ENCODE results near the gene FTL. TPM values are rescaled to one million over a fixed set of nuclear protein-coding genes. Genes with fewer than 3 reads are reported as not detected.
A peak's percentile ranks its signal among the peaks of the same experiment; 100 is the strongest.

Gene FTL
- polyA plus RNA-seq, 10 donors = 520 to 975 (median 659) TPM

DNA sequence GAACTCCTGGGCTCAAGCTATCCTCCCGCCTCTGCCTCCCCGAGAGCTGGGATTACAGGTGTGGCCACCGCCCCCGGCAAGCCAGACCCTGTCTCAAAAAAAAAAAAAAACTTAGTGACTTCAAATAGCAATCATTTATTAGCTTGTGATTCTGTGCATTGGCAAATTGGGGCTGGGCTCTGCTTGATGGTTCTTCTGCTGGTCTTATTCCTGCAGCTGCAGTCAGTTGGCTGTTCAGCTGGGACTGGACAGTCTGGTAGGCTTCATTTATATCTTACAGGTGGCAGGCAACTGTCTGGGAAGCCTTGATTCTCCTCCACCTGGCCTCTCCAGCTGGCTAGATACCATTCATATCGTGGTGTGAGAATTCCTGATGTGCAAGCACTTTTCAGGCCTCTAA, 24.2 kb upstream of the FTL start:
- DNase-seq = no peak

DNA sequence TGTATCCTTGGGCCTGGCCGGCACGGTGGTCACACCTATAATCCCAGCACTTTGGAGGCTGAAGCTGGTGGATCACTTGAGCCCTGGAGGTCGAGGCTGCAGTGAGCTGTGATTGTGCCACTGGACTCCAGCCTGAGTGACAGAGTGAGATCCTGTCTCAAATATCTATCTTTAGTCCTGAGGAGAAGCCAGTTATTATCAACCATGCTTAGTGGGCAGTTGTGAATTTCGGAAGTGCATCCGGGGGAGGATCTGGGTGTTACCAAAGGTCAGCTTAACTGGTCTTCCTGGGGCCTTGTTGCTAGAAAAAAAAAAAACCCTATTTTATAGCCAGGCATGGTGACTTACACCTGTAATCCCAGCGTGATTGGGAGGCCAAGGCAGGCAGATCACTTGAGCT, 22.0 kb upstream of the FTL start:
- no peak for DNase-seq

DNA sequence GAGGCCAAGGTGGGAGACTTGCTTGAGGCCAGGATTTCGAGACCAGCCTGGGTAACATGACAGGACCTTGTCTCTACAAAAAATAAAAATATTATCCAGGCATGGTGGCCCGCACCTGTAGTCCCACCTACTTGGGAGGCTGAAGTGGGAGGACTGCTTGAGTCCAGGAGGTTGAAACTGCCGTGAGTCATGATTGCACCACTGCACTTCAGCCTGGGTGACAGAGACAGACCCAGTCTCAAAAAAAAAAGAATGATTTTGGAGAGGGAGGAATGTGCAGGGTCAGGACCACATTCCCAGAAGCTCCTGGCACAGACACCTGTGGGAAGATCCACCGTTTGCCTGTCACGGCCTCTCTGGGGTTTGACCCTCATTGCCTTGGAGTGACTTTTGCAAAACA, 19.7 kb upstream of the FTL start:
- no peak for DNase-seq

DNA sequence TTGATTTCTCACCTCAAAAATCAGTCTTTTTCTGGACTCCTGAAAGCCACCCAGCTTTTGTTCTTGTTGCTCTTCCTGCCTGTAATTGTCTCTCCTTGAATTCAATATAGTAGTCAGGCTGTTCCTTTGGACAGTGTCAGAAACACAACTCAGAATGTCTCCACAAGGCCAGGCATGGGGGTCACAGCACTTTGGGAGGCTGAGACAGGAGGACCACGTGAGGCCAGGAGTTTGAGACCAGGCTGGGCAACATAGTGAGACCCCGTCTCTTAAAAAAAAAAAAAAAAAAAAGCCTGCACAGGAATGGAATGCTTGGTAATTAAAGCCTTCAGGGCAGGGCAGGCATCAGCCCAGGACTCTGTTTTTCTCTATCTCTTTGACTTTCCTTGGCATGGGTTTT, 19.3 kb upstream of the FTL start:
- DNase-seq = no peak

DNA sequence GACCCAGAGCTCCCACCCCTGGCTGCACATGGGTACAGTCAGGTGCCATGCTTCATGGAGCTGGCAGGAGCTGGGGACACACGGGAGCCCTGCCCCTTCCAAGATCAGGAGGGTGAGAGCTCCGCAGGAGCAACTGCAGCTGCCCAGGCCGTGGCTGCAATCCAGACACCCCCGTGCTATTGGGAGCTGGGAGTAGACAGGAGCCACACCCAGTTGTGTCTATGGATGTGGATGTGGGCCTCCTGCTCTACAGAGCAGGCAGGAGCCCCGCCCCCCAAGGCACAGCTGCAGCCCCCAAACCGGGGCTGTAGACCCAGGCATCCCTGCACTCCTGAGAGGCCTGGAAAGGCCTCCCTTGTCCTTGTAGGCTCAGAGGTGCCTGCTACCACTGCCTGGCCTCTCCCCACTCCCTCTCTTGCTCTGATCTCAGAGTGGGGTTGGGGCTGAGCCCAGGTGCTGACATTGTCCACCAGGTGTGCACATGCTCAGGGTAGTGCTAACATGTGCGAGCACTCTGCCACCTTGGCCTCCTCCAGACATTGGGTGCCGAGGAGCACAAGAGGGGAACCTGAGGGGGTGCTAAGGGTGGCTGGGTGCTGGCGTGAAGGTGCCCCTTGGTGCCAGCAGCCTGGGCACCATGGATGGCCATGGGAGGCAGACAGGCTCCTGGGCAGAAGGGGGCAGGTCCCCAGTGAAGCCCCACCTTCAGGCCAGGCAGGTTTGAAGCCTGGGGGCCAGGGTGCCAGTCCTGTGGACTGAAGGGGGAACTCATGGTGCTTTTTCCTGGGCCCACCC, 18.4 kb upstream of the FTL start:
- peak in 1 of 3 donors; percentile 47 for DNase-seq

DNA sequence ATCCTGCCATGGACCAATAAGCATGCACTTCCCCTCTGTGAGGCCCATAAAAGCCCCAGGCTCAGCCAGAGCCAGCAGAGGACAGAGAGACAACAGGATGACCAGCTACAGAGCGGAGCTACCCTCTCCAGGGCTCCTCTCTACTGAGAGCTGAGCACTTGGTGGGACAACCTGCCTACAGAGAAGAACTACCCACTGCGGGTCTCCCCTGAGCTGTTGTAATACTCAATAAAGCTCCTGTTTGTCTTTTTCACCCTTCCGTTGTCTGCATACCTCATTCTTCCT, 17.9 kb upstream of the FTL start:
- no peak for DNase-seq

DNA sequence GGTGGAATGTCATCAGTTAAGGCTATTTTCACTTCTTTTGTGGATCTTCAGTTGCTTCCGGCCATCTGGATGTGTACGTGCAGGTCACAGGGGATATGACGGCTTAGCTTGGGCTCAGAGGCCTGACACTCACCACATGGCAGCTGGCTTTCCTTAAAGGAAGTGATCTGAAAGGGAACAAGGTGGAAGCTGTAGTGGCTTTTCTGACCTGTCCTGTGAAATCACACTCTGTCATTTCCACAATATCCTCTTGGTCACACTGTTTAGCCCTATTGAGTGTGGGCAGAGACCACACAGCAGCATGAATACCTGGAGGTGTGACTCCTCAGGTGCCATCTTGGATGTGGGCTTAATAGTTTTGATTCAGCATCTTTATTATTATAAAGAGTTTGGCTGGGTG, 14.9 kb upstream of the FTL start:
- peak in 1 of 3 donors; percentile 54 for DNase-seq

DNA sequence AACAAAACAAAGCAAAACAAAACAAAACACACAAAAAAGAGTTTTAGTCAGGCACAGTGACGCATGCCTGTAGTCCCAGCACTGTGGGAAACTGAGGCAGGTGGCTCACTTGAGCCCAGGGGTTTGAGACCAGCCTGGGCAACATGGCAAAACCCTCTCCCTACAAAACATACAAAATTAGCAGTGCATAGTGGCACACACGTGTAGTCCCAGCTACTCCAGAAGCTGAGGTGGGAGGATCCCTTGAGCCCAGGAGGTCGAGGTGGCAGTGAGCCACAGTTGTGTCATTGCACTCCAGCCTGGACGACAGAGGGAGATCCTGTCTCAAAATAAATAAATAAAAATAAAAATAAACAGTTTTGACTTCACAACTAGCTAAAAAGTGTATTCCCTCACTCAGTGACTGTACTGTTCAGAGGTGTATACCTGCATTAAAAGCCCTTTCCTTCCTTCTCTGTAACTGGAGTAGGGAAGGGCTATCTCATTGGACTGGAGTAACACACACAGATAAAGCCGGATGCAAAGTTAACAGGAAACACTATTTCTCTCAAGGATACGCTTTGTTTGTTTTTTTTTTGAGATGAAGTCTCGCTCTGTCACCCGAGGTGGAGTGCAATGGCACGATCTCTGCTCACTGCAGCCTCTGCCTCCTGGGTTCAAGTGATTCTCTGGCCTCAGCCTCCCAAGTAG, 14.1 kb upstream of the FTL start:
- no peak for DNase-seq

DNA sequence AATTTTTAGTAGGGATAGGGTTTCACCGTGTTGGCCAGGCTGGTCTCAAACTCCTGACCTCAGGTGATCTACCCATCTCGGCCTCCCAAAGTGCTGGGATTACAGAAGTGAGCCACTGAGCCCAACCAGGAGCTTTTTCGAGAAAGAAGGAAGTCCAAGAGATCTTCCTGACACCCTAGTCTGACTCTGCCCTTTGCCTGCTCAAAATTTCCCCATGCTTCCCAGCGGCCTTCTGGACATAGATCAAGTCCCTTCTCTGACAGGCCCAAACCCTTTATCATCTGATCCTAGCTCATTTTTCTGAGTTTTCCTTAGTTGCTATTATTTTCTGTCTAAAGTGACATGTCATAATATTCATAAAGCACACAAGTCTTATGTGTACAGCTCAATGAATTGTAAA, 12.0 kb upstream of the FTL start:
- DNase-seq = no peak

DNA sequence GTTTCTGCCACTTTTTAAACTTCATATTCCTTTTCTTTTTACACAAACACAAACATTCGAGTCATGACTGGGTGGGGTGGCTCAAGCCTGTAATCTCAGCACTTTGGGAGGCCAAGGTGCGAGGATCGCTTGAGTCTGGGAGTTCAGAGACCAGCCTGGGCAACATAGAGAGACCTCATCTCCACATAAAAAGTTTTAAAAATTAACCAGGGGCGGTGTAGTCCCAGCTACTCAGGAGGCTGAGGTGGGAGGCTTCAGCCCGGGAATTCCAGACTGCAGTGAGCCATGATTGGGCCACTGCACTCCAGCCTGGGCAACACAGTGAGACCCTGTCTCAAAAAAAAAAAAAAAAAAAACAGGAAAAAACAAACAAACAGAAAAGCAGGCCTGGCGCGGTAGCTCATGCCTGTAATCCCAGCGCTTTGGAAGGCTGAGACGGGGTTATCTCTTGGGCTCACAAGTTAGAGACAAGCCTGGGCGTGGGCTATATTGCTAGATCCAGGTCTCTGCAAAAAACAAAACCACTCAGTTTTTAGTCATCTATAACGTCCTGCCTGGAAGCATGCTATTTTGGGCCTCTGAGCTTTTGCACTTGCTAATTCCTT, 11.0 kb upstream of the FTL start:
- no peak for DNase-seq

DNA sequence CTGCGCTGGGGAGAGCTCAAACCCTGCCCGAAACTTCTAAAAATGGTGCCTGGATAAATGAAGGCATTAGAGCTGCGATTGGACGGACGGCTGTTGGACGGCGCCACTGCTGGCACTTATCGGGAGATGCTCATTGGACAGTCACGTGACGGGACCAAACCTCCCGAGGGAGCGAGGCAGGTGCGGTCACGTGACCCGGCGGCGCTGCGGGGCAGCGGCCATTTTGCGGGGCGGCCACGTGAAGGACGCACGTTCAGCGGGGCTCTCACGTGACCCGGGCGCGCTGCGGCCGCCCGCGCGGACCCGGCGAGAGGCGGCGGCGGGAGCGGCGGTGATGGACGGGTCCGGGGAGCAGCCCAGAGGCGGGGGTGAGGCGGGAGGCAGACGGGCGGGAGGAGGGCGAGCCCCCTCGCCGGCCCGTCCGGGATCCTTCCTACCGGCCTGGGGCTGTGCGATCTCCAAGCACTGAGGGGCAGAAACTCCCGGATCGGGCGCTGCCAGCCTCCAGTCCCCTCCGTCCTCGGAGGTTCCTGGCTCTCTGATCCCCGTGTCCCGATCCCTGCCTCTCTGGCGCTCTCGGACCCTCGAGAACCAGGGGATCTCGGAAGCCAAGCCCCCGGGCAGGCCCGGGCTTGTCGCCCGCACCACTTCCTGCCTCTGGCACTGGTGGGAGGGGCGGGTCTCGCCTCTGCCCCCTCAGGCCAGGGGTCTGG, 10.4 kb upstream of the FTL start, which contains the start of gene BAX:
Gene BAX (plus strand): TSS at position 281 of the 713 bp plus-strand sequence. CDS start 54 bp downstream, at position 335.
- peak; percentile 96 to 98 (median 97) for DNase-seq

DNA sequence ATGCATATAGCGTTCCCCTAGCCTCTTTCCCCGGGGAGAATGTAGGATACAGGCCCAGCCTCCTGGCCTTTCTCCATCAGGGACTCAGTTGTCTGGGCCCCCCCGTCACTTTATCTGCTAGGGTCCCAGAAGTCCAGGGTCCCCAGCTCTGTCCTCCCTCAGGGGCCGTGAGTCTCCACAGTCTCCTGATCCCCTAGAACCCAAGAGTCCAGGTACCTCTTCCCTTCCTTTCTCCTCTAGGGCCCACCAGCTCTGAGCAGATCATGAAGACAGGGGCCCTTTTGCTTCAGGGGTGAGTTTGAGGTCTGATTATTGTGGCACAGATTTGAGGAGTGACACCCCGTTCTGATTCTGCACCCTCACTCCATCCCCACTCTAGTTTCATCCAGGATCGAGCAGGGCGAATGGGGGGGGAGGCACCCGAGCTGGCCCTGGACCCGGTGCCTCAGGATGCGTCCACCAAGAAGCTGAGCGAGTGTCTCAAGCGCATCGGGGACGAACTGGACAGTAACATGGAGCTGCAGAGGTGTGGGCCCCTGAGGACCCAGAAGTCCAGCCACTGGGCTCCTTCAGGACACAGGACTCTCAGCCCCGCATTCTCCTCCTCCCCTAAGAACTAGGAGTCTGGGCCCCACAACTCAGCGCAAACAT, 9.7 kb upstream of the FTL start:
- DNase-seq = no peak

DNA sequence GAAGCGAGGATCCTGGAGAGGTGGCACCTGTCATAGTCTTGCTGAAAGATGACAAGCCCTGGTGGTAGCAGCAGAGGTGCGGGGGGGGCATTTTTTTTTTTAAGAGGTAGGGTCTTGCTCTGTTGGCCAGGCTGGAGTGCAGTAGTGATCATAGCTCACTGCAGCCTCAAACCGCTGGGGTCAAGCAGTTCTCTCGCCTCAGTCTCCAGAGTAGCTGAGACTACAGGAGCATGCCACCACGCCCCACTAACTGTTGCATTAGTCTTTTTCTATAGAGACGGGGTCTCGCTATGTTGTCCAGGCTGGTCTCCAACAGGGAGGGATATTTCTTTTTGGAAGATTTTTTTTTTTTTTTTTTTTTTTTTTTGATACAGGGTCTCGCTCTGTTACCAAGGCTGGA, 7.1 kb upstream of the FTL start:
- DNase-seq = no peak

DNA sequence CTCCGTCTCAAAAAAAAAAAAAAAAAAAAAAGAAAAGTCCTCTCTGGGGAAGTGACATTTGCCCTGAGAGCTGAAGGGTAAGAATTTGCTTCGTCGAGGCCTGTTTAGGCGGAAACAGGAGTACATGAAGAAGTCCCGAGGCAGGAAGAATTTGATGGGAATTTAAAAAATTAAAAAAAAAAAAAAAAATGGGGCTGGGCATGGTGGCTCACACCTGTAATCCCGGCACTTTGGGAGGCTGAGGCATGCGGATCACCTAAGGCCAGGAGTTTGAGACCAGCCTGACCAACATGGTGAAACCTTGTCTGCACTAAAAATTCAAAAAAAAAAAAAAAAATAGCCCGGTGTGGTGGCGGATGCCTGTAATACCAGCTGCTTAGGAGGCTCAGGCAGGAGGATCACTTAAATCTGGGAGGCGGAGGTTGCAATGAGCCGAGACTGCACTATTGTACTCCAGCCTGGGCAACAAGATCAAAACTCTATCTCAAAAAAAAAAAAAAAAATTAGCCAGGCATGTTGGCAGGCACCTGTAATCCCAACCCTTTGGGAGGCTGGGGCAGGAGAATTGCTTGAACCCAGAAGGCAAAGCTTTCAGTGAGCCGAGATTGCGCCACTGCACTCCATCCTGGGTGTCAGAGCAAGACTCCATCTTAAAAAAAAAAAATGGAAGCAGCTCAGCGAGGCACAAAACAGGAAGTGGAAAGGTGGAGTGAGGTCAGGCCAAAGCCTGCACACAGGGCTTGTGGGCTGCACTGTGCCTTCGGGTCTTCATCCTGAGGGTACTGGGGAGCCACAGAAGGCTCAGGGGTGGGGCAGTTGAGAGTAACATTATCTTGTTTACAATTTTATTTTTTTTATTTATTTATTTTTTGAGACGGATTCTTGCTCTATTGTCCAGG, 5.5 kb upstream of the FTL start:
- DNase-seq = no peak

DNA sequence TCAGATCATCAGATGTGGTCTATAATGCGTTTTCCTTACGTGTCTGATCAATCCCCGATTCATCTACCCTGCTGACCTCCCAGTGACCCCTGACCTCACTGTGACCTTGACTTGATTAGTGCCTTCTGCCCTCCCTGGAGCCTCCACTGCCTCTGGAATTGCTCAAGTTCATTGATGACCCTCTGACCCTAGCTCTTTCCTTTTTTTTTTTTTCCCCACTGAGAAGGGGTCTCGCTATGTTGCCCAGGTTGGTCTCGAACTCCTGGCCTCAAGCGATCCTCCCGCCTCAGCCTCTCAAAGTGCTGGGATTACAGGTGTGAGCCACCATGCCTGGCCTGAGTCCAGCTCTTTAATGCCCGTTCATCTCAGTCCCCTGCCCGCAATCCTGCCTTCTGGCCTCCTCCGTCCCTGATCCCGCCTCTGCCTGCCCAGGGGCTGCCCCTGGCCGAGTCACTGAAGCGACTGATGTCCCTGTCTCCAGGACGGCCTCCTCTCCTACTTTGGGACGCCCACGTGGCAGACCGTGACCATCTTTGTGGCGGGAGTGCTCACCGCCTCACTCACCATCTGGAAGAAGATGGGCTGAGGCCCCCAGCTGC, 4.0 kb upstream of the FTL start:
- no peak for DNase-seq

DNA sequence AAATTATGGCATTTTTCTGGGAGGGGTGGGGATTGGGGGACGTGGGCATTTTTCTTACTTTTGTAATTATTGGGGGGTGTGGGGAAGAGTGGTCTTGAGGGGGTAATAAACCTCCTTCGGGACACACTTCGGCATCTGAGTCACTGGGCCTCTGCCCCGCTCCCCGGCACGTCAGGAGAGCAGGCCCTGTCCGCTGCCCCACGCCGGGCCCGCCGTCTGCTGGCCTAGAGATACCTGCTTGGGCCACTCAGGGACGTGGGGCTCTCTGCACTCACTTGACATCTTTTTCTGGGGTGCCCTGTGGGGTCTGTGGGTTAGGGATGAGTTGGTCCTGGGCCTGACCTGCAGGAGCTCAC, 3.5 kb upstream of the FTL start:
- DNase-seq = no peak

DNA sequence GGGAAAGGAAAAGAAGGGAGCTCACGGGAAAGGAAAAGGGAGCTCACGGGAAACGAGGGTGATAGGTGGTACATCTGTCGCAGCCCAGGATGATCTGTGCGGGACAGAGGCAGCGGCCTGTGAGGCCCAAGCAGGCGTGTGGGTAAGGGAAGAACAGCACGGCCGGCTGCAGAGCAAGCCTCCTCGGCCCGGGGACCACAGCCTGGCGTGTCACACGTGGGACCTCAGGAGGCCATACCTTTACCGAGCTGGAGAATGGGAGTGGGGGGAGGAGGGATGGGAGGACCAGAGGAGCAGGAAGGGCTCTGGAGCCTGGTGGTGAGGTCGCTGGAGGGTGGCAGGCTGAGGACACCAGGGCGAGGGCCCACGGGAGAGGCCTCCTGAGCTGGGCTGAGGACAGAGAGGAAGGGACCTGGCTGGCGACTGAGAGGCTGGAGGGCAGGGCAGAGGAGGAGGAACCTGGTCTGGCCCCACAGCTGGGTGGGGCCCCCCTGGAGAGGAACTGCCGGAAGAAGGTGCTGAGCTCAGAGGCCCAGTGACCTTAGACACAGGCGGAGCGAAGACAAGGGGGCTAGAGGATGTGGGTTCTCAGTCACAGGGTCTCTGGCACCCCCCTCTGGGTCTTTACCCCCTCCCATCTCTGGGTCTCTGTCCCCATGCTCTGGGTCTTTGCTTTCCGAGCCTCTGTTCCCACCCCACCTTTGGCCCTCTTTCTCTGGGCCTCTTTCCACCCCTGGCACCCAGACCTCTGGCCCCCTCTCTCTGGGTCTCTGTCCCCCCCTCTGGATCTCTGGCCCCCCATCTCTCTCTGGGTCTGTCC, 2.9 kb upstream of the FTL start:
- peak in 1 of 3 donors; percentile 69 for DNase-seq

DNA sequence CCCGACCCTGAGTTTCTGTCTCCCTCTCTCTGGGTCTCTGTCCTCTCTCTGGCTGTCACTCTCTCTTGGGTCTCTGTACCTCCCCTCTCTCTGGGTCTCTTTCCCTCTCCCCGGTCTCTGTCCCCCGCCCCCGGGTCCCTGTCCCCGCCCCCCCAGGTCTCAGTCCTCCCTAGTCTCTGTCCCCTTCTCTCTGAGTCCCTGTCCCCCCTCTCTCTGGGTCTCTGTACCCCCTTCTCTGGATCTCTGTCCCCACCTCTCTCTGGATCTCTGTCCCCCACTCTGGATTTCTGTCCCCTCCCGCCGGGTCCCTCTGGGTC, 2.3 kb upstream of the FTL start:
- no peak for DNase-seq

DNA sequence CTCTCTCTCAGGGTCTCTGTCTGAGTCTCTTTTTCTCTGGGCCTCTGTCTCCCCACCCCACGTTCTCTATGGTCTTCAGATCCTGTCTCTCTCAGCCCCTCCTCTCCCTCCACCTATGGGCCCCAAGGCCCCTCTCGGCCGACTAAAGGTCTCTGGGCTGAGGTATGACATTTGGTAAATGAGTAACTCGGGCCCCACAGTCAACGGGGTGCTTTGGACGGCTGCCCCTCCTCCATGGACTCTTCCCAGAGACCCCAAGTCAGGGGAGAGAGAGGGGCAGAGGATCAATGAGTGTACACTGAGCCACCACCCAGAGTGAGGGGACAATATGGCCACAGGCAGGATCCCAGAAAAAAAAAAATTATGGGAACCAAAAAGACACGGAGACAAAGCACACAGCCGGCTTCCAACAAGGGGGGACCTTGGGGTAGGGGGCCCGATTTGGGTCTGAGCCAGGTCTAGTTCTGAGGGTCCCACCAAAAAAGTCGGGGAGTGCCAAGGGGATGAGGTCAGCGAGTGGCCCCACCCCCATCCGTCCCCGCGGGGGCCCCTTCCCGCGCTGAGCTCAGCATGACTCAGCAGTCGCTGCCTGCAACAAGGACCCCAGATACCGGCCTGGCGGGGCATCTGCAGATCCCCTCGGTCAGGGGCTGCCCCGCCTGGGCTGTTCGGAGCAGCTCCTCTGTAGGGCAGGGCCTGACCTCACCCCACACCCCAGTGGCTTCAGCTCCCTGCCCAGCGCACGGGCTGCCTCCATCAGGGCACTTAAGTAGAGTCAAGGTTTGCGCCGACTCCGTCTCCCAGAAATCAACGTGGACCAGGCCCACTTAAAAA, 1.5 kb upstream of the FTL start:
- DNase-seq = peak; percentile 68 to 90 (median 73)
